HG02840 (cell line): ENCODE data around the gene PCYT1B.

Experiments
- ATAC-seq: cut with Tn5 transposase; IDR thresholded peaks from one replicate; pipeline ENCODE4 v1.9.1; 2021; ENCODE audit warnings: mild to moderate bottlenecking, moderate library complexity, moderate number of reproducible peaks; ENCODE audit not compliant: unreplicated experiment, low FRiP score

PCYT1B gene

DNA sequence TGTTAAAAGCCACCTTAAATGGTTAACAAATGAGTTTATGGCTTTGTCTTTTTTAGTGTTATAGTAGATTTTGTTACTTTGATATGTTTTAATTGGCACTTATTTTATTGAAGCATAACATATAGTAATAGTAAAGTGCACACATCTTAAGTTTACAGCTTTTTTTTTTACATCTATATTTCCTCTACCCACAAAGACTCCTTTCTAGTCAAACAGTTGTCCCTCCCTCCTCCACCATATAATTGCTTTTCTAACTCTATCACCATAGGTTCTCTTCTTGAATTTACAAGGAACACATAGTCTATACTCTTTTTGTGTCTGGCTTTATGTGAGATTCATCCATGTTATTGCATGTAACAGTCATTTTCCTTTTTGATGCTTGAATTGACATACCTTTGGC, 110.6 kb downstream of the PCYT1B start:
- ATAC-seq = no peak

DNA sequence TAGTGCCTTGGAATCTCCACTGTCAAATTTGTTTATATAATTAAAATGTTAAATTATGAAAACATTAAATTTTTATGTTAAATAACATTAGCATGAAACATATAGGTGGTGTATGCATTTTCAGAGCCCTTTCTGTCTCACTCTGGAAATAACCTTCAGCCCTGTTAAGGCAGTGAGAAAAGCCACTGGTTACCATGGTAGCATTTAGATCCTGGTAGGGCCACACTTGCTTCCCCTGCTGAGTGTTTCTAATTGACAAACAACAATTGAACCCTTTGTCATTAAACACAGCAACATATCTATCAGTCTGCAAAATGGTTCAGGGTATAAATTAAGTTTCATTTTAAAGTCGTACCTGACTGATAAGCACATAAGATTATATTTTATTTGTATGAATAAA, 118.5 kb downstream of the PCYT1B start:
- no peak for ATAC-seq

DNA sequence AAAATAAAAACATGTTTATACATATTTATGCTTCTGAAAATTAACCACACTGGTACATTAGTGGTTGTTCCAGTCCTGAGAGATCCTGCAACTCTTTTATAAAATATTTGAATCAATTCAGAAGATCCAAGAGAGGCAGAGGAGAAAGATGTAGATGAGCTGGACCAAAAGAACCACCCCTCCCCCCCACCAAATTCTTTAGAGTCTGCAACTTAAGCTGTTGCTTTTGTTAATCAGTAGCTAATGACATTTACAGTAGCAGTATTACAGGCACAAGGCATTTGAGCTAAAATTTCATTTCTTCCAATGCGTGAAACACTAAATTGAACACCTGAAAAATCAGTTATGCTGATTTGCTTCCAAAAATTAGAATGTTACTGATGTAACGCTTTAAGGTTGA, 120.5 kb downstream of the PCYT1B start:
- ATAC-seq = no peak

DNA sequence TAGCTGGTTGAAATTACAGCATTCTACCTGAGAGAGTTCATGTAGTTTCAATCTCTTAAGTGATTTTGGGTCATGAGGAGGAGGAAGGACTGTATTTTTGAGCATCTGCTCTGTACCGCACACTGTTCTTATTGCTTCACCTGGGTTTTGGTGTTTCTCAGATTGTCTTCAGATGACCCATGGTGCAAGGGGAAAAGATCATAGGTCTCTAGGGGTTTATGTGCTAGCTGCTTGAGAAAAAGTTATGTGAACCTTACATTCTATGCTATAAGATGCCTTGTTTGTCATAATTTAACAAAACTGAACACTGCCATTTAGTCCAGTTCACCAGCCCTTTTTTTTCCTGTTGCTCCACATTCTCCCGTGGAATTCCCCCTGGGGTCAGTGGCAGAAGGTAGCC, 121.7 kb downstream of the PCYT1B start:
- ATAC-seq = no peak

DNA sequence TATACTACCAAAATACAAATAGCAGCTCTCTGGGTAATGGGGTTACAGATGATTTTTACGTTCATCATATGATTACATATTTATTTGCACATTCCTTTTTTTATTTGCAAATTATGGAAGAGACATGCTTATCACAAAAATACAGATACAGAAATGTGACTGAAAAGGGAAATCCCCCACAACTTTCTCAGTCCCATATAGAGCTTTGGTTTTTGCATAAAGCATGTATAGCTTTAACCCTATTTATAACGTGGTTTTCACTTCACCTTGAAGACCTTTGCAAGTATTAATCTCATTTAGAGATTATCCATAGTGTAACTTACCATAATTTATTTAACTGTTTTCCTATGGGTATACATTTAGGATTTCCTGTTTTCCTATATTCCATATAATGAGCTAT, 126.7 kb downstream of the PCYT1B start:
- no peak for ATAC-seq

DNA sequence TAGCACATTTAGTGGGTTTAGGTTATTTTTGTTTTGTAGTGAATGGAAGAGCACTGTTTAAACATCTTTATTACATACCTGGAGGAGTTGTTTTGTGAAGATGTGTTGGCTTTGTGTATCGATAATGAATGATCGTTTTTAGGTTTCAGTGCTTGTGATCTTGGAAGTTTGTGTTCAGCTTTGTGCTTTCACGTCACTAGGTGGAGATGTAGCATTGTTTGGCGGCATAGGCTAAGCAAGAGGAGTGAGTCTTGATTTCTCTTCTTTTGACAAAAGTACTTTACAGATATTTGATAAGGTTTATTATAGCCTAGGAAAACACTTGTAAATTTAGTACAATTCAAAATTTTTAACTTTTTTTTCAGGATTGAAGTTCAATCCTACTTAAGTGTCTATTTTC, 131.7 kb downstream of the PCYT1B start:
- no peak for ATAC-seq

DNA sequence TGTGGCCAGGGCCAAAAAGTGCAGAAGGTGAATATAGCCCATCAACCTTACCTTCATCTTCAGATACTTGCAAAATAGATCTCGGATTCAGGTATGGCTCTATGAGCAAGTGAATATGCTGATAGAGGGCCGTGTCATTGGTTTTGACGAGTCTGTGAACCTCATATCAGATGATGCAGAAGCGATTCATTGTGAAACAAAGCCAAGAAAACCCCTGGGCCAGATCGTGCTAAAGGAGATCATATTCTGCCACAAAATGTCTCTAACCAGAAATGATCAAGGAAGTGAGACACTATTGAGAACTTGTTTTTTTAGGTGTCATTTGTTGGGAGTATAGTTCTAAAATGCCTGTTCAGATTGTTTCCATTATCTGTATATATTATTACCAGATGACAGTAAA, 133.7 kb downstream of the PCYT1B start:
- ATAC-seq = peak; percentile 91

DNA sequence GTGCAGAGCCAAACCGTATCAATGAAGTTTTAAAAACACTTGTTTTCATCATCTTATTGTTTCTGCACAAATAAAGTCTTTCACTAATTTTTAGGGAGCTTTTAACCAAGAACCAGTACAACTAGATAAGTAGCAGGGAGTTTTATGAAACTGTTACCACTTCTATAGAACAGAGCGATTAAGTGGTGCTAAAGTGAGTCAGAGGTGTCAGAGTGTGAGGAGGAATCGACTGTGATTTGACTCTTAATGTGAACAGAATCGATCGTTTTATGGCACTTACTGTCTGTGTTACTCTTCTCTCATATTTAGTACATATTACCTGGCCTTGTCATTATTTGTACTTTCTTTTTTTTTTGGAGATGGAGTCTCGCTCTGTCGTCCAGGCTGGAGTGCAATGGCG, 138.8 kb downstream of the PCYT1B start:
- ATAC-seq = no peak
